ENCODE results near the gene ALDH2. TPM values are rescaled to one million over a fixed set of nuclear protein-coding genes. Genes with fewer than 3 reads are reported as not detected.

The ALDH2 gene
- total and polyA plus RNA-seq, 12 donors, result 52.2 to 536 (median 338) TPM

- WGBS, 4 donors, result 93 to 98% (median 96%) methylated on average over 7 to 8 of the region's 8 CpGs
- no peak for DNase-seq
- intact Hi-C loops (cut with DNase I), result no loop called here
- Histone ChIP-seq H3K27me3 (no peaks in the 10 kb centered on the region), H3K9me3 (replicated peaks in 1 of 3) (no peaks in the 10 kb centered on the region), H3K27ac (no peak overlapping the region), H3K4me1 (replicated peaks in 1 of 2) (no peaks in the 10 kb centered on the region), H3K4me3 (no peak overlapping the region), H3K36me3 (replicated peaks in 1 of 2) (peaks cover 0 to 96% of the 10 kb centered on the region in 2 donors)
- TF ChIP-seq, protein P1, sequence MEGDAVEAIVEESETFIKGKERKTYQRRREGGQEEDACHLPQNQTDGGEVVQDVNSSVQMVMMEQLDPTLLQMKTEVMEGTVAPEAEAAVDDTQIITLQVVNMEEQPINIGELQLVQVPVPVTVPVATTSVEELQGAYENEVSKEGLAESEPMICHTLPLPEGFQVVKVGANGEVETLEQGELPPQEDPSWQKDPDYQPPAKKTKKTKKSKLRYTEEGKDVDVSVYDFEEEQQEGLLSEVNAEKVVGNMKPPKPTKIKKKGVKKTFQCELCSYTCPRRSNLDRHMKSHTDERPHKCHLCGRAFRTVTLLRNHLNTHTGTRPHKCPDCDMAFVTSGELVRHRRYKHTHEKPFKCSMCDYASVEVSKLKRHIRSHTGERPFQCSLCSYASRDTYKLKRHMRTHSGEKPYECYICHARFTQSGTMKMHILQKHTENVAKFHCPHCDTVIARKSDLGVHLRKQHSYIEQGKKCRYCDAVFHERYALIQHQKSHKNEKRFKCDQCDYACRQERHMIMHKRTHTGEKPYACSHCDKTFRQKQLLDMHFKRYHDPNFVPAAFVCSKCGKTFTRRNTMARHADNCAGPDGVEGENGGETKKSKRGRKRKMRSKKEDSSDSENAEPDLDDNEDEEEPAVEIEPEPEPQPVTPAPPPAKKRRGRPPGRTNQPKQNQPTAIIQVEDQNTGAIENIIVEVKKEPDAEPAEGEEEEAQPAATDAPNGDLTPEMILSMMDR (IDR thresholded peaks at IDR 0.05), result no peak
- TF ChIP-seq POLR2A (IDR thresholded peaks at IDR 0.05), result no peak
Observed at GRCh38 chr12:111803851-111804250, 37.1 kb downstream of the ALDH2 start.

GRCh38 chr12:111806304-111806703 is 39.6 kb downstream of the ALDH2 start:
- no peaks in the 10 kb centered on the region for H3K4me1 ChIP-seq (replicated peaks in 1 of 2)
- H3K27me3 ChIP-seq, result no peaks in the 10 kb centered on the region
- H3K4me3 ChIP-seq, result no peak overlapping the region
- peaks cover 0 to 96% of the 10 kb centered on the region in 2 donors for H3K36me3 ChIP-seq (replicated peaks in 1 of 2)
- no peak for DNase-seq
- H3K27ac ChIP-seq, result no peak overlapping the region
- 84 to 94% (median 85%) methylated on average over 4 of the region's 4 CpGs for WGBS, 4 donors
- intact Hi-C loops (cut with DNase I), result no loop called here
- TF ChIP-seq, protein P1 (IDR thresholded peaks at IDR 0.05), result no peak
- TF ChIP-seq POLR2A (IDR thresholded peaks at IDR 0.05), result no peak
- no peaks in the 10 kb centered on the region for H3K9me3 ChIP-seq (replicated peaks in 1 of 3)

GRCh38 chr12:111807232-111807631 is 40.5 kb downstream of the ALDH2 start:
- DNase-seq, result peak in 1 of 7 donors; percentile 5
- TF ChIP-seq POLR2A (IDR thresholded peaks at IDR 0.05), result no peak
- TF ChIP-seq, protein P1 (IDR thresholded peaks at IDR 0.05), result no peak

GRCh38 chr12:111812881-111813741 is 46.4 kb downstream of the ALDH2 start:
- no peaks in the 10 kb centered on the region for H3K27me3 ChIP-seq
- no peak for TF ChIP-seq POLR2A (IDR thresholded peaks at IDR 0.05)
- TF ChIP-seq, protein P1 (IDR thresholded peaks at IDR 0.05), result peak; percentile 77 to 91 (median 87)
- intact Hi-C loops (cut with DNase I), result loop anchor here (5.0 kb wide), 1 partner anchor 56 kb away; no protein-coding TSS in a partner anchor
- H3K4me1 ChIP-seq (replicated peaks in 1 of 2), result peaks cover 0 to 10% of the 10 kb centered on the region in 2 donors
- H3K36me3 ChIP-seq (replicated peaks in 1 of 2), result peaks cover 0 to 32% of the 10 kb centered on the region in 2 donors
- WGBS, 4 donors, result 9 to 11% (median 10%) methylated on average over 12 to 13 of the region's 13 CpGs
- peak overlapping the region in 2 of 5 donors; percentile 21 to 36 for H3K27ac ChIP-seq
- H3K9me3 ChIP-seq (replicated peaks in 1 of 3), result no peaks in the 10 kb centered on the region
- DNase-seq, result peak; percentile 77 to 93 (median 87)
- H3K4me3 ChIP-seq, result no peak overlapping the region

More at GRCh38 chr12:111807232-111807631, 40.5 kb downstream of the ALDH2 start:
- Histone ChIP-seq H3K4me1 (replicated peaks in 1 of 2) (no peaks in the 10 kb centered on the region), H3K36me3 (replicated peaks in 1 of 2) (peaks cover 0 to 86% of the 10 kb centered on the region in 2 donors), H3K4me3 (no peak overlapping the region), H3K9me3 (replicated peaks in 1 of 3) (no peaks in the 10 kb centered on the region), H3K27ac (no peak overlapping the region), H3K27me3 (no peaks in the 10 kb centered on the region)
- 82 to 91% (median 88%) methylated on average over 7 of the region's 7 CpGs for WGBS, 4 donors
- intact Hi-C loops (cut with DNase I), result no loop called here

Data from adrenal gland (tissue), 12 donors.